ENCODE measurements around the gene GNAQ.

Gene GNAQ

GRCh38 chr9:77743386-77743785 is 288.2 kb downstream of the GNAQ start:
- peaks cover 2% of the 10 kb centered on the region; the same call in 1 of the 2 replicates for H3K36me3 ChIP-seq (ENCODE audit: insufficient read depth, low read length)
- no peak overlapping the region for H3K9ac ChIP-seq (ENCODE audit: low read depth, low read length)
- H2AFZ ChIP-seq (ENCODE audit: low read depth, low read length): no peak overlapping the region
- peaks cover 11% of the 10 kb centered on the region; the same call in 1 of the 2 replicates for H3K79me2 ChIP-seq (ENCODE audit: insufficient read depth, low read length)
- H4K20me1 ChIP-seq (ENCODE audit: insufficient read depth, low read length): no peaks in the 10 kb centered on the region
- no peak overlapping the region for H3K4me2 ChIP-seq (ENCODE audit: insufficient read depth, low read length)
- no peaks in the 10 kb centered on the region for H3K9me3 ChIP-seq (ENCODE audit: insufficient read depth, low read length, severe bottlenecking)
- no peak for ATAC-seq (ENCODE audit: insufficient read depth, low read depth)
- TF ChIP-seq CTCF (IDR thresholded peaks at IDR 0.05; ENCODE audit: borderline replicate concordance, extremely low read depth, low read length, poor library complexity, severe bottlenecking) (no peak), EZH2 (IDR thresholded peaks at IDR 0.05; ENCODE audit: borderline replicate concordance, low read depth, low read length, severe bottlenecking) (no peak)
- H3K27me3 ChIP-seq (ENCODE audit: insufficient read depth, low read length, poor library complexity): no peaks in the 10 kb centered on the region
- DNase-seq: no peak
- H3K27ac ChIP-seq (ENCODE audit: low read length): no peak overlapping the region
- H3K4me1 ChIP-seq (ENCODE audit: insufficient read depth, low read length): no peaks in the 10 kb centered on the region
- H3K4me3 ChIP-seq (ENCODE audit: low read depth in 1 of 2, low read length in 2 of 2): no peak overlapping the region

- Histone ChIP-seq H3K4me2 (ENCODE audit: insufficient read depth, low read length) (no peak overlapping the region), H2AFZ (ENCODE audit: low read depth, low read length) (no peak overlapping the region), H4K20me1 (ENCODE audit: insufficient read depth, low read length) (no peaks in the 10 kb centered on the region), H3K9ac (ENCODE audit: low read depth, low read length) (no peak overlapping the region), H3K4me1 (ENCODE audit: insufficient read depth, low read length) (no peaks in the 10 kb centered on the region), H3K9me3 (ENCODE audit: insufficient read depth, low read length, severe bottlenecking) (no peaks in the 10 kb centered on the region), H3K27ac (ENCODE audit: low read length) (no peak overlapping the region), H3K36me3 (ENCODE audit: insufficient read depth, low read length) (peaks cover 3% of the 10 kb centered on the region; the same call in 1 of the 2 replicates), H3K27me3 (ENCODE audit: insufficient read depth, low read length, poor library complexity) (no peaks in the 10 kb centered on the region), H3K79me2 (ENCODE audit: insufficient read depth, low read length) (peaks cover 30% of the 10 kb centered on the region), H3K4me3 (ENCODE audit: low read depth in 1 of 2, low read length in 2 of 2) (no peak overlapping the region)
- DNase-seq: no peak
- TF ChIP-seq CTCF (IDR thresholded peaks at IDR 0.05; ENCODE audit: borderline replicate concordance, extremely low read depth, low read length, poor library complexity, severe bottlenecking): no peak
- no peak for TF ChIP-seq EZH2 (IDR thresholded peaks at IDR 0.05; ENCODE audit: borderline replicate concordance, low read depth, low read length, severe bottlenecking)
- ATAC-seq (ENCODE audit: insufficient read depth, low read depth): no peak
These were observed 292.7 kb downstream of the GNAQ start for GRCh38 chr9:77738932-77739331.

GRCh38 chr9:77735494-77735893 is 296.1 kb downstream of the GNAQ start:
- H3K79me2 ChIP-seq (ENCODE audit: insufficient read depth, low read length): peaks cover 38% of the 10 kb centered on the region
- no peak overlapping the region for H3K4me3 ChIP-seq (ENCODE audit: low read depth in 1 of 2, low read length in 2 of 2)
- H3K27ac ChIP-seq (ENCODE audit: low read length): no peak overlapping the region
- peaks cover 4% of the 10 kb centered on the region for H4K20me1 ChIP-seq (ENCODE audit: insufficient read depth, low read length)
- no peaks in the 10 kb centered on the region for H3K9me3 ChIP-seq (ENCODE audit: insufficient read depth, low read length, severe bottlenecking)
- peaks cover 20% of the 10 kb centered on the region for H3K36me3 ChIP-seq (ENCODE audit: insufficient read depth, low read length)
- no peaks in the 10 kb centered on the region for H3K4me1 ChIP-seq (ENCODE audit: insufficient read depth, low read length)
- no peak overlapping the region for H3K9ac ChIP-seq (ENCODE audit: low read depth, low read length)
- H3K27me3 ChIP-seq (ENCODE audit: insufficient read depth, low read length, poor library complexity): no peaks in the 10 kb centered on the region
- DNase-seq (no peak), ATAC-seq (ENCODE audit: insufficient read depth, low read depth) (no peak)
- TF ChIP-seq CTCF (IDR thresholded peaks at IDR 0.05; ENCODE audit: borderline replicate concordance, extremely low read depth, low read length, poor library complexity, severe bottlenecking): no peak
- no peak for TF ChIP-seq EZH2 (IDR thresholded peaks at IDR 0.05; ENCODE audit: borderline replicate concordance, low read depth, low read length, severe bottlenecking)
- no peak overlapping the region for H3K4me2 ChIP-seq (ENCODE audit: insufficient read depth, low read length)
- no peak overlapping the region for H2AFZ ChIP-seq (ENCODE audit: low read depth, low read length)

GRCh38 chr9:77731930-77732329 is 299.7 kb downstream of the GNAQ start:
- DNase-seq: no peak
- no peaks in the 10 kb centered on the region for H3K9me3 ChIP-seq (ENCODE audit: insufficient read depth, low read length, severe bottlenecking)
- no peak overlapping the region for H3K4me3 ChIP-seq (ENCODE audit: low read depth in 1 of 2, low read length in 2 of 2)
- H3K4me1 ChIP-seq (ENCODE audit: insufficient read depth, low read length): no peaks in the 10 kb centered on the region
- H3K9ac ChIP-seq (ENCODE audit: low read depth, low read length): no peak overlapping the region
- peaks cover 40% of the 10 kb centered on the region for H3K36me3 ChIP-seq (ENCODE audit: insufficient read depth, low read length)
- H3K79me2 ChIP-seq (ENCODE audit: insufficient read depth, low read length): peaks cover 24% of the 10 kb centered on the region
- H3K27me3 ChIP-seq (ENCODE audit: insufficient read depth, low read length, poor library complexity): no peaks in the 10 kb centered on the region
- TF ChIP-seq EZH2 (IDR thresholded peaks at IDR 0.05; ENCODE audit: borderline replicate concordance, low read depth, low read length, severe bottlenecking) (no peak), CTCF (IDR thresholded peaks at IDR 0.05; ENCODE audit: borderline replicate concordance, extremely low read depth, low read length, poor library complexity, severe bottlenecking) (no peak)
- peaks cover 7% of the 10 kb centered on the region for H4K20me1 ChIP-seq (ENCODE audit: insufficient read depth, low read length)
- no peak overlapping the region for H2AFZ ChIP-seq (ENCODE audit: low read depth, low read length)
- H3K4me2 ChIP-seq (ENCODE audit: insufficient read depth, low read length): no peak overlapping the region
- H3K27ac ChIP-seq (ENCODE audit: low read length): no peak overlapping the region
- no peak for ATAC-seq (ENCODE audit: insufficient read depth, low read depth)

Measured in DND-41 (cell line).